ENCODE data around the gene GRN.

DNA sequence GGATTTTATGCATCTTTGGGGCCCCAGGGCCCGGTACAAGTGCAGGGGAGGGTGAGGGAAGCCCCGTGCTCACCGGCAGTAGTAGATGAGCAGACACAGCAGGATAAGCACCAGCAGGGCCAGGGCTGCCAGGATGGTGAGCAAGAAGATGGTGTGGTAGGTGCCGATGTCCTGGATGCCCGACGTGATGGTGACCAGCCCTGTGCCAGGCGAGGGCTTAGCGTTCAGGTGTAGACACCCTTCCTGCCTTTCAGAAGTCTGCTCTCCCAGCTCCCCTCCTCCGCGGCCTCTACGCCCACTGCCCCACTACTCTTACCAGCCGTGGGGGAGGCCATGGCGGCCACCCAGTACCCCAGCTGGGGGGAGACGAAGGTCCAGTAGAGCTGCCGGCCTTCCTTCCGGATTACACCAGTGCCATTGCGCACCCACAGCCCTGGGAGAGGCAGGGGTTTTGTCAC lies 10.6 kb downstream of the GRN start:
- no peak for TF ChIP-seq EP300 (IDR thresholded peaks at IDR 0.05; ENCODE audit: low read depth in 2 of 2, low read length in 2 of 2)
- no peak for TF ChIP-seq EP300 (CRISPR knock-in tag; IDR thresholded peaks at IDR 0.05; ENCODE audit: borderline replicate concordance)
- no peak for TF ChIP-seq FOXK2 (IDR thresholded peaks at IDR 0.05)
- no peak for TF ChIP-seq MAFK (conservative IDR thresholded peaks at IDR 0.05 in 1 of 2, IDR thresholded peaks at IDR 0.05 in 1 of 2; ENCODE audit: low read length in 2 of 2)
- no peak for TF ChIP-seq CEBPB (IDR thresholded peaks at IDR 0.05; ENCODE audit: borderline replicate concordance, low read depth, low read length)
- TF ChIP-seq TFAP4 (IDR thresholded peaks at IDR 0.05; ENCODE audit: borderline replicate concordance, low read depth), result no peak
- no peak for TF ChIP-seq RBFOX2 (IDR thresholded peaks at IDR 0.05; ENCODE audit: low read depth, low read length)
- no peak for TF ChIP-seq RXRB (CRISPR knock-in tag; IDR thresholded peaks at IDR 0.05; ENCODE audit: borderline replicate concordance)
